NCI-H524 (cell line): ENCODE measurements around the gene SIVA1.

Experiments used
- DNase-seq, 2 experiments: peaks; one replicate each; lab custom pipeline; 2025; lab: John Stamatoyannopoulos, UW

SIVA1 gene

DNA sequence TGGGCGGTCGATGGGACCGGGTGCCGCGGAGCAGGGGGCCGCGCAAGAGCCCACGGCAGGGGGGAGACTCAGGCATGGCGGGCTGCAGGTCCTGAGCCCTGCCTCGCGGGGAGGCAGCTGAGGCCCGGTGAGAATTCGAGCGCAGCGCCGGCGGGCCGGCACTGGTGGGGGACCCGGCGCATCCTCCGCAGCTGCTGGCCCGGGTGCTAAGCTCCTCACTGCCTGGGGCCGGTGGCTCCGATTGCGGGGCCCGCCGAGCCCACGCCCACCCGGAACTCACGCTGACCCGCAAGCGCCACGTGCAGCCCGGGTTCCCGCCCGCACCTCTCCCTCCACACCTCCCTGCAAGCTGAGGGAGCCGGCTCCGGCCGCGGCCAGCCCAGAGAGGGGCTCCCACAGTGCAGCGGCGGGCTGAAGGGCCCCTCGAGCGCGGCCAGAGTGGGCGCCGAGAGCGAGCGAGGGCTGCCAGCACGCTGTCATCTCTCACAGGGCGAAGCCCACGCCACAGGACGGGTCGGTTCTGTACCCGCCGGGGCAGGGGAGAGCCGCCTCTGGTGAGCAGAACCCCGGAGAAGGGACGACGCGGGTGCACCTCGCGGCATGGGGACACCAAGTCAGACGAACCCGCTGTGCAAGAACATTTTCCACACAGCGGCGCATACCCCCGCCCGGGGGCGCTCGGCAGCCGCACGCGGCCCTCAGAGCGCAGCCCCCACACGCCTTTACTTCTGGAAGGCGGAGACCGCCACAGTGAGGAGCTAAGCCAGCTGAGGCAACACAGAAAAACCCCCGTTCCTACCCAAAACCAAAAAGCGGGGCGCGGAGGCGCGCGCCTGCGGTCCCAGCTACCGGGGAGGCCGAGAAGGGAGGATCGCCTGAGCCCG lies 1.2 kb upstream of the SIVA1 start:
- DNase-seq = no peak

GRCh38 chr14:104752423-104752734 lies 568 bp upstream of the SIVA1 start:
- no peak for DNase-seq

GRCh38 chr14:104753528-104754212 lies 723 bp downstream of the SIVA1 start:
- peak; percentile 33 to 52 for DNase-seq

DNA sequence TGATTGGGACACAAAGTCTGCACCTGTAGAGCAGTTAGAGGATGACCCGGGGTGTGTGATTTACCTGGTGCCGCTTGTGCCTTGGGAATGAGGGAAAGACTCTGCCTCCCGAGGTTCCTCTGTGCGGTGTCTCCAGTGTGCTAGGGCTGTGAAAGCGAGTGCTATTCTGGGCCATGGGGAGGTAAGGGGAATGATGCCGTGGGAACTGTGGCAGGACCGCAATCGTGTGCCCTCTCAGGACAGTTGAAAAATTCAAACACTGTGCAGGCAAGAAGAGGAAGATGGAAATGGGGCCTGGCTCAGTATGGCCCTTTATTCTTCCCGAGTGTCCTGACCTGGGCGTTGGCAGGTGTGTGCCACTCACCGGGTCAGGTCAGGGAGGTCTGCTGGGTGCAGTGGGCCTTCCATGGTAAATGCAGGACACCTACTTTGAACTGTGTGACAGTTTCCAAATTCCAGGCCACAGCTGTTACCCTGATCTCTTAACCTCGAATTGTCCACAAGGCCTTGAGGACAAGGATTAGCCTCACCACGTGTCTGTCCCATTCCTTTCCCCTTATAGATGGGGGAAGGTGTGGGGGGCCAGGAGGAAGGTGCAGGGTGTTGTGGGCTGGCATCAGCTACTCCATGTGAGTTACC lies 1.4 kb downstream of the SIVA1 start:
- no peak for DNase-seq

- DNase-seq = no peak
These were observed 2.7 kb downstream of the SIVA1 start for GRCh38 chr14:104755621-104756020.

DNA sequence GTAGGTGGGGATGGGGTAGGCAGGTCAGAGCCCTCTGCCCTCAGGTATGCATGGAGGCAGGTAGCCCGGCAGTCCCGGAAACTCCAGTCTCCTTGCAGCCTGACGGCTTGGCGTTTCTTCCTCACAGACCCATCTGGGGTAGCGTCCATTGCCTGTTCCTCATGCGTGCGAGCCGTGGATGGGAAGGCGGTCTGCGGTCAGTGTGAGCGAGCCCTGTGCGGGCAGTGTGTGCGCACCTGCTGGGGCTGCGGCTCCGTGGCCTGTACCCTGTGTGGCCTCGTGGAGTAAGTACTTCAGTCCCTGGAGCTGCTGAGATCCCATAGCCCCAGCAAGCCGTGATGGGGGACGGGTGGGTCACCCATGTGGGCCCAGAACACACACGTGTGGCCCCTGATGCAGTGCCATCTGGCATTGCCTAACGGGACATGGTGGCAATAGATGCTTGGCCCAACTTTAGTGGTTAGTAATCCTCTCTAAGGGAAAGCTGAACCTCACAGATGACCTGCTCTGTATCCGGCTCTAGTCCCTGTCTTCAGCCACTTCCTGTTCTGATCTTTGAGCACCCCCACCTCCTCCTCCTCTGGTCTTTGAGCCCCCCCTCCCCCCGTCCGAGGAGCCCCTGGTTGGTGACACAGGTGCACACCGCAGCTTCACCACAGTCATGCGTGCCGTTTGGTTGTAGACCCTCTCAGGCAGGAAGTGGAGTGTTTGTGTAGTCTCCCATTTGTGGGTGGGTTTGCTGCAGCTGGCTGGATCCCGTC lies 3.7 kb downstream of the SIVA1 start:
- no peak for DNase-seq

- no peak for DNase-seq
These were observed 4.3 kb downstream of the SIVA1 start for GRCh38 chr14:104757238-104757585.

DNA sequence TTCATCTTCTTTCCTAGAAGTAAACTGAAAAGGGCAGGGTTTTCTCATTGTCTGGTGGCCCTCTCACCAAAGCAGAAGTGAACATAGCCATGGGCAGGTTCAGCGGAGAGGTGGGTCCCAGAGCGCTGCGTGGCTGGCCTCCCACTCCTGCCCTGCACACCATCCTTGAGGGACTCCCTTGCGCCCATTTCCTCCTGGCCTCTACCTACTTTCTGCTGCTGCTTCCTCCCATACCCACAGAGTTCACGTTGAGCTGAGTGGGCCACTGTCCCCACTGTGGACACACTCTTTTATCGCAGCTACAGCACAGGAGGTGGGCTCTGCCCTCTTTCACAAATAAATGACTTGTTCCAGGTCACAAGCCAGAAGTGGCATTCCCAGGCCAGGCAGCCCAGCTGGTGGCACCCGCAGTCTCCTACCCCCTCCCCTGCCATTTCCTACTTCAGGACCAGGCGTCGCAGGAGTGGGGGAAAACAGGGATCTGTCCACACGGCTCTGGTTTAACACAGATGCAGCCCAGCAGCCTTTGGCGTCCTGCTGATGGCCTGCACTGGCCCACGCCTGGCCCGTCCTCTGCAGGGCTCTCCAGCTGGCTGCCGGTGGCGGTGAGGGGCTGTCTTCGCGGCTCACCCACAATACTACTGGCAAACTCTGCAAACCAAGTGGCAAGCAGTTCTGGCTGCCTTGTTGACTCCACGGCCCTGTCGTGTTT lies 4.9 kb downstream of the SIVA1 start:
- no peak for DNase-seq

DNA sequence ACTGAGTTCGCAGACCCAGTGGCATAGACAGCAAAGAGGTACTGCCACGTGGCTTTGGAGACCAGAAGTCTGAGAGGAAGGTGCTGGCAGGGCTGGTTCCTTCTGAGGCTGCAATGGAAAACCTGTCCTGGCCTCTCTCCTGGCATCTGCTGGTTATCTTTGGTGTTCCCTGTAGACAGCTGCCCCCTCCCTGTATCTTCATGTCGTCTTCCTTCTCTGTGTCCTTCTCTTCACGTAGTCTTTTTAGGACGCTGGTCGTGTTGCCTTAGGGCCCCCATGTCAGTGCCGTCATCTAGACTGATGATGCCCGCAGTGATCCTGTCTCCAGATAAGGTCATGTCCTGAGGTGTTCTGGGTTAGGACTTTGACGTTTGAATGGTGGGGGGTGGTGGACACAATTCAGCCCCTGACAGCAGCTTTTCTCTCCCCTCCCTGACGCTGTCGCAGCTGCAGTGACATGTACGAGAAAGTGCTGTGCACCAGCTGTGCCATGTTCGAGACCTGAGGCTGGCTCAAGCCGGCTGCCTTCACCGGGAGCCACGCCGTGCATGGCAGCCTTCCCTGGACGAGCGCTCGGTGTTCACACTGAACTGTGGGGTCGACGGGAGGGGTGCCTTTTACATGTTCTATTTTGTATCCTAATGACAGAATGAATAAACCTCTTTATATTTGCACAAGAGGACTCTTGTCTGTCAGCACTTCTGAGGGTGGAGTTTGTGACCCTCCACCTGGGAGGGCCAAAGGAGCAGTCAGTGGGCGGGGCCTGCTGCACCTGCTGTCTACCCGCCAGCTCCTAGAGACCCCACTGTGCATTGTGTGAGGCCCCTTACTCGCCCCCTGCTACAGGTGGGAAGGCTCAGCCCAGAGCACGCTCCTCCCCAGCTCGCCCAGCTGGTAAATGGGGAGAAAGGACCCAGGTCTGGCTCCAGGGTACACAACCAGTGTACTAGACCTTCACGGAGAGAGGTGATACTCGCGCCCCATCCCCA lies 6.3 kb downstream of the SIVA1 start:
- no peak for DNase-seq

DNA sequence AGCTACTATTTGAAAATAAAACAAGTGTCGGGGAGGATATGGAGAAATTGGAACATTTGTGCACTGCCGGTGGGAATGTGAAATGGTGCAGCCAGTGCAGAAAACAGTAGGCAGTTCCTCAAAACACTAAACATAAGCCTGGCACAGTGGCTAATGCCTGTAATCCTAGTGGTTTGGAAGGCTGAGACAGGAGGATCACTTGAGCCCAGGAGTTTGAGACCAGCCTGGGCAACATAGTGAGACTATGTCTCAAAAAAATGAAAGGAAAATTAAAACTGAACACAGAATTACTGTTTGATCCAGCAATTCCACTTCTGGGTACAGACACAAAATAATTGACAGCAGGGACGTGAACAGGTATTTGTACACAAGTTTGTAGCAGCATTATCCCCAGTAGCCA lies 12.6 kb downstream of the SIVA1 start:
- DNase-seq = no peak

GRCh38 chr14:104766256-104766862 lies 13.4 kb downstream of the SIVA1 start:
- DNase-seq = no peak

DNA sequence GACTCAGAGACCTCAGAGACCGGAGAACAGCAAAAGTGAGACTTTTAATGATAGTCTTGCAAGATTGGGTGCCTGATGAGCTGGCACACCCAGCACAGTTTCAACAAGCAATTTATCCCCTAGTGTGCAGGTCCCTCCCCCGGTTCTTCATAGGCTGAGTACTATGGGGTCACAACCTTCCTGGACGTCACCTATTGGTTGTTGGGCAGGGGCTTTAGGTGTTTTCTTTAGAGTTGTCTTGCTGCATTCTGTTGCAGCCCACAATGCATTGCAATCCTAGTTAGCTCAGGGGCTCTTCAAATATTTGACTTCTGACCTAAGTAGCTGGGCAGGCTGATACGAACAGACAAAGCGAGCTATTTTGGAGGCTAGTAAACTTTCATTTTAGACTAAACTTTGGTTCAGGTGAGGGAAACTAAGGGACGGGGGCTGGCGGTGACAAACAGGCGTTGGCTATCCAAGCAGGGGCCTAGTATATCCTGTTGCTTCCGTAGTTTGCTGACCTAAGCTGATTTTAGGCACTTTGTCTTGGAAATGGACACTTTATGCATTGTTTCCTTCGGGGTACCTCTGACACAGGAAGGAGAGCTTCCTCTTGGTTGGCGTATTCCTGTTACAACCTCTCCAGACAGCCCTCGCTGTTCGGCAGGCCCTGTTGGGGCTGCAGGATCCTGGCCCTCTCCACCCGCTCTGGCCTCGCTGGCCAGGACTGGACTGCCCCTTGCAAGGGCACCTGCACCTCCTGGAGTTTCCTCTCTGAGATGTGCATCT lies 14.1 kb downstream of the SIVA1 start:
- DNase-seq = no peak

DNA sequence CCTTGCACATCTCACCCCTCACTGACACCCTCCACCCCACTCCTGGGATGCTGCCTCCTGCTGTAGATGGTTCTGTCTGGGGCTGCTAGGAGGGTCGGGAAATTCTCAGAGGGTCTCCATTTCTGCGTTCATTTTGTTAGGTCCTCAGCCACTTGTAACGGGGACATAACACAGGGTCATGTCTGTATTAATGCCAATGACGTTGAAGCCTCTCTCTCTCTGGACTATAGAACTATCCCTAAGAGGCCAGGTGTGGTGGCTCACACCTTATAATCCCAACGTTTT lies 14.6 kb downstream of the SIVA1 start:
- no peak for DNase-seq

- DNase-seq = peak; percentile 55 to 81
These were observed 15.7 kb downstream of the SIVA1 start for GRCh38 chr14:104768437-104769323.

DNA sequence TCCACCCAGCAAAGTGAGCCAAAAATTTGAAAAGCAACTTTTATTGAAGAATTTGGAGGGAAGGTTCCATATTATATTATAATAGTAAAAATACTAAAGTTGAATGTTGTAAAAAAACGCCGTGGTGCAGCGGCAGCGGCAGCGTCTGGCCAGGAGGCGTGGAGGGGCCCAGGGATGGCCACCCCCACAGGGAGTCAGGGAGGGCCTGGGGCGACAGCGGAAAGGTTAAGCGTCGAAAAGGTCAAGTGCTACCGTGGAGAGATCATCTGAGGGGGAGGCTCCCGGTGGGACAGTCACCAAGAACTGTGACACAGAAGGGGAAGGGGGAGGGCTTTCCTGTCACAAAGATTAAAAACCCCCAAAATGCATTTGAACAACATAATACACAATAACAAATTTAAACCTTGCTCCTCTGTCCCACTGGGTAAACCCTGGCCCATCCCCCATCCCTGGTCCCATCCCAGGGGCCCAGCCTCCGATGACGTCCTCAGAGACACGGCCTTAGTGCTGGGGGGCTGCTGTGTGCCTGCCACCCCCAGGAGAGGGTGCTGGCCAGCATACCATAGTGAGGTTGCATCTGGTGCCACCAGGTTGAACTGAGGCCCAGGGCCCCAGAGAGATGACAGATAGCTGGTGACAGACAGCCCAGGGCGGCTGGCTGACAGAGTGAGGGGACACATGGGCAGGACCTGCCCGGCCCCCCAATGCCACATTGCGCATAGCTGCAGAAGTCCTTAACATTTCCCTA lies 16.6 kb downstream of the SIVA1 start:
- DNase-seq = no peak

DNA sequence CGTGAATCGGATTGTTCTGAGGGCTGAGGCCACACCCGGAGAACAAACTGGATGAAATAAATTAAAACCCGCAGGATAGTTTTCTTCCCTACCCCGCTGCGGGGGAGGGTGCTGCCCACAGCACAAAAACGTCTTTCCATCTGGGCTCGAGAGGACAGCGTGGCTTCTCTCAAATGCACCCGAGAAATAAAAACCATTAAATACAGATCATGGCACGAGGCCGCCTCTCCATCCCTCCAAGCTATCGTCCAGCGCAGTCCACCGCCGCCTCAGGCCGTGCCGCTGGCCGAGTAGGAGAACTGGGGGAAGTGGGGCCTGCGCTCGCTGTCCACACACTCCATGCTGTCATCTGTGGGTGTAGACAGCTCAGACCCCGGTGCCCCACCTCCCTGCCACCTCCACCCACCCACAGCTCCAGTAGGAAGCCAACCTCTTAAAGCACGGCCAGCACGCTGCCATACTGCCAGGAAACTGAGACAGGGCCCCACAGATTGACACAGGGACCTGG lies 17.2 kb downstream of the SIVA1 start:
- DNase-seq = no peak

- no peak for DNase-seq
These were observed 17.9 kb downstream of the SIVA1 start for GRCh38 chr14:104770851-104771272.

DNA sequence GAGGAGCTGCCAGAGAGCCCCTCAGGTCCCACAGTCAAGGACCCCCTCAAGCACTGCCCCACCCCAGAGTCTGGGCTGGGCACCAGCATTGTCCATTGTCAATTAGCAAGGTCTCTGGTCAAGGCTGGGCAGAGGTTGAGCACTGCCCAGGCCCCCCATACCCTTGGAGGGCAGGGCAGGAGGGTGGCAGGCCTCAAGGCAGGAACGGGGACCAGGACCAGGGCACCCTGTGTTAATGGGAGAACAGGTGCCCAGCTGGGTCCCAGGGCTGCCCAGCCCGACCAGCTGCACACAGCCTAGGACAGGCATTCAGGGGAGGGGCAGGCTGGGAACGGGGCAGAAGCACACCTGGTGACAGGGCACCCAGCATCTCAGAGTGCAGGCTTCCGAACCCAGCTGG lies 18.4 kb downstream of the SIVA1 start:
- no peak for DNase-seq
